Heart right ventricle (tissue), 16 donors: ENCODE measurements around the gene SCGB1D2. TPM values are rescaled to one million over a fixed set of nuclear protein-coding genes. Genes with fewer than 3 reads are reported as not detected.
"Not testable (repeated sequence)": the region's sequence is repeated elsewhere in the genome, so short reads cannot be mapped to it uniquely, and the experiment has no call there.

Source experiments
- ATAC-seq, 8 donors: fragments of 200-7000 bp; cut with Tn5 transposase; one replicate each; pipeline ENCODE4 v1.9.1; 2020; ENCODE audit warnings: mild to moderate bottlenecking in 8 of 8, moderate library complexity in 8 of 8, moderate number of reproducible peaks in 1 of 8
- DNase-seq, 2 donors: peaks; one replicate each; pipeline ENCODE4 v3.0.0-alpha.2; 2020
- H3K27ac ChIP-seq, 10 donors: fragments of 200-600 bp; sonication (generic) in 2 of 10; one replicate each; pipeline versions ENCODE4 v1.5.0 to v1.8.0; 2020 to 2022; ENCODE audit warnings: mild to moderate bottlenecking in 3 of 10
- H3K27me3 ChIP-seq, 7 donors: fragments of 200-600 bp; one replicate each; pipeline ENCODE4 v1.8.0; 2021 to 2022; ENCODE audit warnings: mild to moderate bottlenecking in 2 of 7
- H3K36me3 ChIP-seq, 9 donors: fragments of 200-600 bp; sonication (generic) in 1 of 9; one replicate each; pipeline versions ENCODE4 v1.5.0 to v1.8.0; 2020 to 2022; ENCODE audit warnings: mild to moderate bottlenecking in 2 of 9
- H3K4me1 ChIP-seq, 9 donors: fragments of 200-600 bp; sonication (generic) in 1 of 9; one replicate each; pipeline versions ENCODE4 v1.5.0 to v1.8.0; 2020 to 2022; ENCODE audit warnings: mild to moderate bottlenecking in 4 of 9
- H3K4me3 ChIP-seq, 10 donors: fragments of 200-600 bp; sonication (generic) in 2 of 10; one replicate each; pipeline versions ENCODE4 v1.5.0 to v1.8.0; 2020 to 2022; ENCODE audit warnings: mild to moderate bottlenecking in 7 of 10, moderate library complexity in 2 of 10
- H3K9me3 ChIP-seq, 11 donors: fragments of 200-600 bp in 10 of 11; sonication (generic) in 2 of 11; one replicate each; pipeline versions ENCODE4 v1.5.0 to v1.8.0; 2013 to 2022; ENCODE audit warnings: mild to moderate bottlenecking in 2 of 11, control low read depth in 1 of 11, moderate library complexity in 1 of 11
- WGBS, 2 donors: extraction: QIAGEN DNeasy Blood & Tissue Kit; methylation state at CpG; one replicate each; pipeline ENCODE4 v1.1.7; 2013; ENCODE audit warnings: inconsistent platforms in 1 of 2; 5-methylcytosine and 5-hydroxymethylcytosine counted together
- intact Hi-C, 10 donors: fragments of 100-400 bp; cut with DNase I; formaldehyde crosslinking; loops; one replicate each; pipeline versions ENCODE4 v1.11.1 to v1.14.2; 2022
- long read RNA-seq, 3 donors: library from polyadenylated mRNA; unstranded; transcript quantifications; one replicate each; pipeline ENCODE4 v2.0.0, GENCODE V29; 2020 to 2021
- polyA plus RNA-seq, 2 donors: library from polyadenylated mRNA; stranded (reverse); fragments of 200-250 nt; gene quantifications; one replicate each; pipeline ENCODE4 v1.2.3, GENCODE V29; 2013
- total RNA-seq, 10 donors: library from RNA; stranded (reverse); fragmentation: NEBNext Ultra II Directional in 3 of 10; extraction: Animal tissue kit (Norgen Biotek cat#: 25700) in 3 of 10; gene quantifications; one replicate each; pipeline versions ENCODE4 v1.2.1 to v1.2.4, GENCODE V29; 2021 to 2023
- TF ChIP-seq, protein P1 (sequence below), 9 donors: fragments of 200-600 bp; sonication (generic) in 2 of 9; IDR thresholded peaks; one replicate each; pipeline versions ENCODE4 v1.5.0 to v1.8.0; 2021 to 2022; ENCODE audit warnings: antibody characterized with exemption in 9 of 9, mild to moderate bottlenecking in 5 of 9, moderate library complexity in 1 of 9
- donor health status: Arrhythmogenic right ventricular cardiomyopathy.
- donor health status: ischemic (EF 13 %, LVEDD 7.1; RV severe dilation, severe dysfunction).
- donor health status: healthy with polysubstance abuse.
- donor health status: DM: no; HTN: yes; CAD: no.
- donor health status: DM: no; HTN: no; CAD: no.
- donor health status: ischemic (EF 25% LVEDD 6.9; RV normal size, moderate dysfunction).
- donor health status: ischemic (EF 25% LVEDD 5.7; RV mildly dilated, moderate dysfunction).
- donor health status: healthy.
- donor health status: DM: yes; HTN: yes; CAD: no.
- donor health status: Ischemic cardiomyopathy.
- donor health status: ischemic (EF 35%, LVEDD 5.7; RV mildly dilated, moderate dysfunction).
- donor health status: nonischemic (EF 11% LVEDD 7.7; RV severe dilation, severe dysfunction).
- donor health status: DM: yes; HTN: yes; CAD: no.
- donor health status: PGD.
- donor health status: ischemic (EF 29% LVEDD 5.4; RV normal size, mild dysfunction).
- donor health status: nonischemic (EF 23%, LVEDD 6.1; RV moderate dilation, normal function).

The SCGB1D2 gene
- total RNA-seq (1 to 10 TPM in 7 of 10 donors, not detected in 3; 1.2 to 4.7 (median 1.8) TPM), polyA plus RNA-seq (1 to 10 TPM in 1 of 2 donors, under 1 TPM in 1; 0.64 to 6.1 TPM)
- long read RNA-seq, donor 1, partial matches to known transcripts = 0 of 1 reads
- long read RNA-seq, donor 1, other reads (novel, unspliced or antisense) = 0 of 1 reads
- long read RNA-seq, donor 2, partial matches to known transcripts = 2 of 3 reads
- long read RNA-seq, donor 2, other reads (novel, unspliced or antisense) = 0 of 3 reads
- long read RNA-seq, donor 3 = 0 reads

GRCh38 chr11:62242021-62242420 lies at the start of gene SCGB1D2:
TSS of gene SCGB1D2 (plus strand) at chr11:62242239. CDS start at chr11:62242308, 69 bp downstream.
- ATAC-seq (peak; percentile 52 to 97 (median 92)), DNase-seq (peak; percentile 51 to 57)
- Histone ChIP-seq H3K4me1 (no peaks in the 10 kb centered on the region), H3K36me3 (no peaks in the 10 kb centered on the region), H3K9me3 (no peaks in the 10 kb centered on the region), H3K4me3 (no peak within 1 kb of the TSS), H3K27me3 (peaks cover 0 to 16% (median 7%) of the 10 kb centered on the region in 7 donors), H3K27ac (no peak within 1 kb of the TSS)
- WGBS, 2 donors = 12 to 20% methylated on average over 3 of the region's 3 CpGs
- intact Hi-C loops = no loop called here
- TF ChIP-seq, protein P1, sequence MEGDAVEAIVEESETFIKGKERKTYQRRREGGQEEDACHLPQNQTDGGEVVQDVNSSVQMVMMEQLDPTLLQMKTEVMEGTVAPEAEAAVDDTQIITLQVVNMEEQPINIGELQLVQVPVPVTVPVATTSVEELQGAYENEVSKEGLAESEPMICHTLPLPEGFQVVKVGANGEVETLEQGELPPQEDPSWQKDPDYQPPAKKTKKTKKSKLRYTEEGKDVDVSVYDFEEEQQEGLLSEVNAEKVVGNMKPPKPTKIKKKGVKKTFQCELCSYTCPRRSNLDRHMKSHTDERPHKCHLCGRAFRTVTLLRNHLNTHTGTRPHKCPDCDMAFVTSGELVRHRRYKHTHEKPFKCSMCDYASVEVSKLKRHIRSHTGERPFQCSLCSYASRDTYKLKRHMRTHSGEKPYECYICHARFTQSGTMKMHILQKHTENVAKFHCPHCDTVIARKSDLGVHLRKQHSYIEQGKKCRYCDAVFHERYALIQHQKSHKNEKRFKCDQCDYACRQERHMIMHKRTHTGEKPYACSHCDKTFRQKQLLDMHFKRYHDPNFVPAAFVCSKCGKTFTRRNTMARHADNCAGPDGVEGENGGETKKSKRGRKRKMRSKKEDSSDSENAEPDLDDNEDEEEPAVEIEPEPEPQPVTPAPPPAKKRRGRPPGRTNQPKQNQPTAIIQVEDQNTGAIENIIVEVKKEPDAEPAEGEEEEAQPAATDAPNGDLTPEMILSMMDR (IDR thresholded peaks at IDR 0.05) = no peak

- TF ChIP-seq, protein P1 (IDR thresholded peaks at IDR 0.05) = no peak
- 63 to 70% methylated on average over 4 of the region's 4 CpGs for WGBS, 2 donors
- no peak overlapping the region for H3K27ac ChIP-seq
- no peaks in the 10 kb centered on the region for H3K9me3 ChIP-seq
- H3K36me3 ChIP-seq = no peaks in the 10 kb centered on the region
- no peak for DNase-seq
- H3K4me1 ChIP-seq = no peaks in the 10 kb centered on the region
- ATAC-seq = no peak
- no peak overlapping the region for H3K4me3 ChIP-seq
- intact Hi-C loops = no loop called here
- peaks cover 0 to 67% (median 27%) of the 10 kb centered on the region in 7 donors for H3K27me3 ChIP-seq
Observed at GRCh38 chr11:62193952-62194351, 48.1 kb upstream of the SCGB1D2 start.

- 13 to 19% methylated on average over 4 to 5 of the region's 9 CpGs for WGBS, 2 donors
Observed at GRCh38 chr11:62195010-62195409, 47.0 kb upstream of the SCGB1D2 start.

DNA sequence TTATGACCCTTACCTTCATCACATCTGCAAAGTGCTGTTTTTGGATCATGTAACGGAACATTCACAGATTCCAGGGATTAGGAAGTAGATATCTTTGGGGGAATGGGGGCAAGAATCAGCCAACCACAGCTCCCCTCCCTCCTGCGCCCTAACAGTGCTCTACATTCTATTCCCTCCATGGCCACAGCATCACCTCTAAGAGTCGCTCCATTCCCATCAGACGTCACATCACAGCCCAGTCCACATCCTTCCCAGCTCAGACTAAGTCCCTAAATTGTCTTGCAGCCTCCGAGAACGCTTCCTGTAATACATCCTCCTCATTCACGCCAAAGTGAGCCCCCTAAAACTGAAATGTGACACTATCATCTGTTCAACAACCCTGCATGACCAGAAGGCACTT lies 46.1 kb upstream of the SCGB1D2 start:
- WGBS, 2 donors = 57 to 68% methylated on average over 7 of the region's 7 CpGs
- no peak overlapping the region for H3K27ac ChIP-seq
- TF ChIP-seq, protein P1 (IDR thresholded peaks at IDR 0.05) = peak in 1 of 9 donors; percentile 9
- H3K4me3 ChIP-seq = no peak overlapping the region
- no peak for DNase-seq
- no peaks in the 10 kb centered on the region for H3K36me3 ChIP-seq
- peaks cover 0 to 64% (median 32%) of the 10 kb centered on the region in 7 donors for H3K27me3 ChIP-seq
- intact Hi-C loops = no loop called here
- ATAC-seq = no peak
- no peaks in the 10 kb centered on the region for H3K9me3 ChIP-seq
- H3K4me1 ChIP-seq = no peaks in the 10 kb centered on the region

More at GRCh38 chr11:62195010-62195409, 47.0 kb upstream of the SCGB1D2 start:
- H3K36me3 ChIP-seq, DNase-seq, H3K27ac ChIP-seq, H3K4me1 ChIP-seq, H3K9me3 ChIP-seq, ATAC-seq, H3K4me3 ChIP-seq, intact Hi-C loops: not testable (repeated sequence)
- H3K27me3 ChIP-seq = peaks cover 0 to 66% (median 29%) of the 10 kb centered on the region in 7 donors

- H3K9me3 ChIP-seq, H3K27ac ChIP-seq, H3K4me1 ChIP-seq, intact Hi-C loops, H3K4me3 ChIP-seq, H3K36me3 ChIP-seq, DNase-seq, ATAC-seq: not testable (repeated sequence)
- WGBS, 2 donors = 71 to 98% methylated on average over 2 of the region's 2 CpGs
- H3K27me3 ChIP-seq = peaks cover 0 to 57% (median 30%) of the 10 kb centered on the region in 7 donors
Observed at GRCh38 chr11:62197400-62197799, 44.6 kb upstream of the SCGB1D2 start.
